GM12864 (cell line): ENCODE data around the gene NUP93.

ENCODE experiments used
- DNase-seq: peaks from one replicate; pipeline ENCODE4 v3.0.0-alpha.2; 2011; ENCODE audit warnings: low read depth
- H3K4me3 ChIP-seq: 2 replicates; pipeline ENCODE4 v1.5.1; 2011; ENCODE audit warnings: mild to moderate bottlenecking, low read depth, low read length, control low read depth
- TF ChIP-seq, protein P1 (sequence below): IDR thresholded peaks from 2 replicates; pipeline ENCODE4 v1.5.1; 2011; ENCODE audit warnings: low read depth, mild to moderate bottlenecking, moderate library complexity, low read length, control low read depth, inconsistent platforms; ENCODE audit errors: missing control alignments

NUP93 gene

DNA sequence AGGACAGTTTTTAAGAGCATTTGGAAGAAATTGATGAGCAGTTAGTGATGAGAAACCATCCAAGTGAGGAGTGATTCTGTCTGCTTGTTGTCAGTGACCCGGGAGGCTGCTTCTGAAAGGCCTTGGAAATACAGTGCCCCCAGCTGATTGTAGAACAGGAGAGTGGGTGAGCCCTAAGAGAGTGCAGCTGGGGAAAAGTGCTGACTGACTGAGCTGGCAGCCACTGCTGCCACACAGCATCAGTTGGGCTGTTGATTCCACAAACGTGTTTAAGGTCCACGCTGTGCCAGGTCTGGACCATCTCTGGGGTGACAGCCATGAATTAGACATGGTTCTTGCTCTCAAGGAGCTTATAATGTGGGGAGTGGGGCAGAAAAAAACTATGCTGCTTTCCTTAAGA lies 18.9 kb downstream of the NUP93 start:
- H3K4me3 ChIP-seq: no peak overlapping the region
- TF ChIP-seq, protein P1, sequence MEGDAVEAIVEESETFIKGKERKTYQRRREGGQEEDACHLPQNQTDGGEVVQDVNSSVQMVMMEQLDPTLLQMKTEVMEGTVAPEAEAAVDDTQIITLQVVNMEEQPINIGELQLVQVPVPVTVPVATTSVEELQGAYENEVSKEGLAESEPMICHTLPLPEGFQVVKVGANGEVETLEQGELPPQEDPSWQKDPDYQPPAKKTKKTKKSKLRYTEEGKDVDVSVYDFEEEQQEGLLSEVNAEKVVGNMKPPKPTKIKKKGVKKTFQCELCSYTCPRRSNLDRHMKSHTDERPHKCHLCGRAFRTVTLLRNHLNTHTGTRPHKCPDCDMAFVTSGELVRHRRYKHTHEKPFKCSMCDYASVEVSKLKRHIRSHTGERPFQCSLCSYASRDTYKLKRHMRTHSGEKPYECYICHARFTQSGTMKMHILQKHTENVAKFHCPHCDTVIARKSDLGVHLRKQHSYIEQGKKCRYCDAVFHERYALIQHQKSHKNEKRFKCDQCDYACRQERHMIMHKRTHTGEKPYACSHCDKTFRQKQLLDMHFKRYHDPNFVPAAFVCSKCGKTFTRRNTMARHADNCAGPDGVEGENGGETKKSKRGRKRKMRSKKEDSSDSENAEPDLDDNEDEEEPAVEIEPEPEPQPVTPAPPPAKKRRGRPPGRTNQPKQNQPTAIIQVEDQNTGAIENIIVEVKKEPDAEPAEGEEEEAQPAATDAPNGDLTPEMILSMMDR: no peak
- DNase-seq: no peak

GRCh38 chr16:56749672-56750491 lies 20.0 kb downstream of the NUP93 start:
- no peak overlapping the region for H3K4me3 ChIP-seq
- TF ChIP-seq, protein P1: no peak
- no peak for DNase-seq

- TF ChIP-seq, protein P1: no peak
- H3K4me3 ChIP-seq: no peak overlapping the region
- DNase-seq: no peak
Measured at GRCh38 chr16:56753410-56753809, 23.5 kb downstream of the NUP93 start.

DNA sequence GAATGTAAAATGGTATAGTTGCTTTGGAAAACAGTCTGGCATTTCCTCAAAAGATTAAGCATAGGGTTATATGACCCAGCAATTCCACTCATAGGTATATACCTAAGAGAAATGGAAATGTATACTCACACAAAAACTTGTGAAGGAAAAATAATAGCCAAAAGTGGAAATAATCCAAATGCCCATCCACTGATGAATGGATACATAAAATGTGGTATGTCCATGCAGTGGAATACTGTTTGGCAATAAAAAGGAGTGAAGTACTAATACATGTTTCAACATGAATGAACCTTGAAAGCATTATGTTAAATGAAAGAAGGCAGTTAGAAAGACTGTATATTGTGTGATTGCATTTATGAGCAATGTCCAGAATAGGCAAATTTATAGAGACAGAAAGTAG lies 25.1 kb downstream of the NUP93 start:
- no peak for DNase-seq
- no peak overlapping the region for H3K4me3 ChIP-seq
- TF ChIP-seq, protein P1: no peak

DNA sequence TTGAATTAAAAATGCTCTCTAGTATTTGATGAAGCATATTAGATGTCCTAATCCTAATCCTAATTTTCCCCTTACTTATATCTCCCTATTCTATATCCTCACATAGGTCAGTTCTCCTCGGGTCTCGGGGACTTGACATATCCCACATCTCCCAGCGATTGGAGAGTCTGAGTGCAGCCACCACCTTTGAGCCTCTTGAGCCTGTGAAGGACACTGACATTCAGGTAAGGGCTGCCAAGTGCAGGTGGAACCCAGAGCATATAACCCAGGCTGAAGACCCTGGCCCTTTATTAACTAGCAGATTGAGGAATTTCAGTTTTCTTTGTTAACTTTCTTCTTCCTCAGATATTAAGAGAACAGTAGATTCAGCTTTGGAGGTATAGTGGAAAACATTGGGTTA lies 28.5 kb downstream of the NUP93 start:
- DNase-seq: no peak
- TF ChIP-seq, protein P1: no peak
- H3K4me3 ChIP-seq: no peak overlapping the region

DNA sequence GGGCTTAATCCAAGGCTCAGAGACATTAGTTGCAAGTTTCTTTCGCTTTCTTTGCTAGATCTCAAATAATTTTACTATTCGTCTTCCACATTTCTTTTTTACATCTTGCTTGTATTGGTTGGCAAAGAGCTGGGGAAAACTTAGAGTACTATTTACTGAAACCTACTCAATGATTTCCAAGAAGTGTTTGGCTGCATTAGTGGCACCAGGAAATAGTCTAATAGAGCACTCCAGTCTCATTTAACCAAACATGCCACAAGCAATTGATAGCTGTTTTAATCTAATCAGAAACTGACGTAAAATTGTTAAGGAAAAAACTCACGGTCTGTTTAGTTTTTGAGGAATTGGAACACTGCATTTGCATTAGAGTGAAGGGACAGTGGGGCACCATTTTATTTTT lies 29.0 kb downstream of the NUP93 start:
- DNase-seq: no peak
- TF ChIP-seq, protein P1: no peak
- H3K4me3 ChIP-seq: no peak overlapping the region
